ENCODE results near the gene CHMP4B. TPM values are rescaled to one million over a fixed set of nuclear protein-coding genes. Genes with fewer than 3 reads are reported as not detected.

The CHMP4B gene
- total RNA-seq, 1 experiment from 2014 or later: 203 TPM

DNA sequence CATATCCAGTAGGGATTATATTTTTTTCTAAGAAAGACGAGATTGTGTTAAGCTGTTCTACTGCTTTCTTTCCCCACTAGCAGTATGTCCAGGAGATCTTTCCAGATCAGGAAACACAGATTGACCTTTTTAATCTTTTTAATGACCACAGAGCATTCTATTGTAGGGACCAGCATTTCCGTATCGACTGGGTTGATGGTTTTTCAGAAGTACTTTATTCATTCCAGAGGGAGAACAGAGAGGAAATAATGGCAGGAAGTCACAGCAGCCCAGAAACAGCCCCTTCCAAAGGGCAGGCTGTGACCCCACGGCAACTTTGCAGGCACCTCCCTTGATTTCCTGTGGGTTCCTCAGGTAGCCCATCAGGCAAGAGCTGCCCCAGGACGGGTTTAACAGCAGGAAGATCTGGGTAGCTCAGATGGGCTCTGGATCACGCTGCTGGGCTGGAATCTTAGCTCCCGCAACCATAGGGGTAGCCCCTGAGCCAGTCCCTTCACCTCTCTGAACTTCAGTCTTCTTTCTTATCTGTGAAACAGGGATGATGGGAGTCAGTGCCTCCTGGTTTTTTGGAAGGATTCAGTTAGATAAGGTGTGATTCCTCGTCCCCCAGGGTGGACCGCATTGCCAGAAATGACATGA, 23.8 kb upstream of the CHMP4B start:
- ChIA-PET POLR2A (interaction anchor here (0.6 to 0.7 kb wide), 2 partner anchors 97 to 325 kb away, joined by 3 read pairs; partner anchors contain the start of gene EIF2S2), CTCF (no interaction called here)
- Histone ChIP-seq H3K9me3 (0 out of 2 replicates have a peak, but pooled peaks cover 7% of the 10 kb centered on the region), H3K27me3 (replicated peaks; ENCODE audit: control insufficient read depth, insufficient read depth, low read length) (no peaks in the 10 kb centered on the region), H3K4me1 (no peaks in the 10 kb centered on the region), H3K36me3 (ENCODE audit: control insufficient read depth, insufficient read depth, low read length) (no peaks in the 10 kb centered on the region), H3K4me3 (ENCODE audit: low read depth, low read length) (no peak overlapping the region)
- H3K27ac Mint-ChIP-seq (ENCODE audit: unreplicated experiment): no peak overlapping the region
- H3K27me3 Mint-ChIP-seq (ENCODE audit: insufficient read depth, unreplicated experiment): no peaks in the 10 kb centered on the region
- BruUV-seq (replicated peaks): no TSS peak
- H3K36me3 Mint-ChIP-seq (ENCODE audit: insufficient read depth, unreplicated experiment): no peaks in the 10 kb centered on the region
- TF ChIP-seq, protein P1, sequence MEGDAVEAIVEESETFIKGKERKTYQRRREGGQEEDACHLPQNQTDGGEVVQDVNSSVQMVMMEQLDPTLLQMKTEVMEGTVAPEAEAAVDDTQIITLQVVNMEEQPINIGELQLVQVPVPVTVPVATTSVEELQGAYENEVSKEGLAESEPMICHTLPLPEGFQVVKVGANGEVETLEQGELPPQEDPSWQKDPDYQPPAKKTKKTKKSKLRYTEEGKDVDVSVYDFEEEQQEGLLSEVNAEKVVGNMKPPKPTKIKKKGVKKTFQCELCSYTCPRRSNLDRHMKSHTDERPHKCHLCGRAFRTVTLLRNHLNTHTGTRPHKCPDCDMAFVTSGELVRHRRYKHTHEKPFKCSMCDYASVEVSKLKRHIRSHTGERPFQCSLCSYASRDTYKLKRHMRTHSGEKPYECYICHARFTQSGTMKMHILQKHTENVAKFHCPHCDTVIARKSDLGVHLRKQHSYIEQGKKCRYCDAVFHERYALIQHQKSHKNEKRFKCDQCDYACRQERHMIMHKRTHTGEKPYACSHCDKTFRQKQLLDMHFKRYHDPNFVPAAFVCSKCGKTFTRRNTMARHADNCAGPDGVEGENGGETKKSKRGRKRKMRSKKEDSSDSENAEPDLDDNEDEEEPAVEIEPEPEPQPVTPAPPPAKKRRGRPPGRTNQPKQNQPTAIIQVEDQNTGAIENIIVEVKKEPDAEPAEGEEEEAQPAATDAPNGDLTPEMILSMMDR (IDR thresholded peaks at IDR 0.05; ENCODE audit: insufficient read depth in 1 of 2, low read depth in 1 of 2, low read length in 1 of 2, severe bottlenecking in 1 of 2, unreplicated experiment in 1 of 2): no peak
- no peaks in the 10 kb centered on the region for H3K9me3 Mint-ChIP-seq (ENCODE audit: unreplicated experiment)
- H3K4me3 Mint-ChIP-seq (ENCODE audit: unreplicated experiment): no peak overlapping the region
- intact Hi-C loops (cut with micrococcal nuclease; ENCODE audit: unreplicated experiment): no loop called here
- no peak for DNase-seq
- H3K4me1 Mint-ChIP-seq (ENCODE audit: low read depth, unreplicated experiment): no peaks in the 10 kb centered on the region

DNA sequence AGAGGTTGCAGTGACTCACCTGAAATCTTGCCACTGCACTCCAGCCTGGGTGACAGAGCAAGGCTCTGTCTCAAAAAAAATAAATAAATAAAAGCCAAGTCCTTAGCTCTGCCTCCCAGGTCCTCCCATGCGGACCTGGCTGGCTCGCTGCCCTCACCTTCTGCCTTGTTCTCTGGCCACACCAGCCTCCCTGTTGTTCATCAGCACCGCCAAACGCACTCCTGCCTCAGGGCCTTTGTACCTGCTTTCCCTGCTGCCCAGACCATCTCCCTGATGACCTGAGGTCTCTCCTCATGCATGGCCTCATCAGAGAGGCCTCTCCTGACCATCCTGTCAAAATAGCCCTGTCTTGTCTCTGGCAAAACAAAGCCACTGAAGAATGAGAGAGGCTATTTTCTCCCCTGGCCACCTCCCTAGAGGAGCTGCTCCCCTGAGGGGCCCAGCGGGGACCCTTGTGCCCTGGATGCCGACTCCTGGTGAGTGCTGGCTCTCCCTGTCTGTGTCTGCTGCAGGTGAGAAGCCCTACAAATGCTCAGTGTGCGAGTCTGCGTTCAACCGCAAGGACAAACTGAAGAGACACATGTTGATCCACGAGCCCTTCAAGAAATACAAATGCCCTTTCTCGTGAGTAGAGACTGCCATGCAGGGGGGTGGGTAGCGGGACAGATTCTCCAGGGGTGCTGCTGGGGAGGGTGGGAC, 22.6 kb upstream of the CHMP4B start:
- TF ChIP-seq, protein P1 (IDR thresholded peaks at IDR 0.05; ENCODE audit: insufficient read depth in 1 of 2, low read depth in 1 of 2, low read length in 1 of 2, severe bottlenecking in 1 of 2, unreplicated experiment in 1 of 2): no peak
- Mint-ChIP-seq H3K36me3 (ENCODE audit: insufficient read depth, unreplicated experiment) (no peaks in the 10 kb centered on the region), H3K4me3 (ENCODE audit: unreplicated experiment) (no peak overlapping the region), H3K27me3 (ENCODE audit: insufficient read depth, unreplicated experiment) (no peaks in the 10 kb centered on the region), H3K27ac (ENCODE audit: unreplicated experiment) (no peak overlapping the region), H3K9me3 (ENCODE audit: unreplicated experiment) (no peaks in the 10 kb centered on the region), H3K4me1 (ENCODE audit: low read depth, unreplicated experiment) (no peaks in the 10 kb centered on the region)
- Histone ChIP-seq H3K9me3 (0 out of 2 replicates have a peak, but pooled peaks cover 7% of the 10 kb centered on the region), H3K36me3 (ENCODE audit: control insufficient read depth, insufficient read depth, low read length) (no peaks in the 10 kb centered on the region), H3K4me1 (no peaks in the 10 kb centered on the region), H3K27me3 (replicated peaks; ENCODE audit: control insufficient read depth, insufficient read depth, low read length) (no peaks in the 10 kb centered on the region), H3K4me3 (ENCODE audit: low read depth, low read length) (no peak overlapping the region)
- ChIA-PET POLR2A (no interaction called here), CTCF (no interaction called here)
- DNase-seq: no peak
- intact Hi-C loops (cut with micrococcal nuclease; ENCODE audit: unreplicated experiment): no loop called here
- no TSS peak for BruUV-seq (replicated peaks)

DNA sequence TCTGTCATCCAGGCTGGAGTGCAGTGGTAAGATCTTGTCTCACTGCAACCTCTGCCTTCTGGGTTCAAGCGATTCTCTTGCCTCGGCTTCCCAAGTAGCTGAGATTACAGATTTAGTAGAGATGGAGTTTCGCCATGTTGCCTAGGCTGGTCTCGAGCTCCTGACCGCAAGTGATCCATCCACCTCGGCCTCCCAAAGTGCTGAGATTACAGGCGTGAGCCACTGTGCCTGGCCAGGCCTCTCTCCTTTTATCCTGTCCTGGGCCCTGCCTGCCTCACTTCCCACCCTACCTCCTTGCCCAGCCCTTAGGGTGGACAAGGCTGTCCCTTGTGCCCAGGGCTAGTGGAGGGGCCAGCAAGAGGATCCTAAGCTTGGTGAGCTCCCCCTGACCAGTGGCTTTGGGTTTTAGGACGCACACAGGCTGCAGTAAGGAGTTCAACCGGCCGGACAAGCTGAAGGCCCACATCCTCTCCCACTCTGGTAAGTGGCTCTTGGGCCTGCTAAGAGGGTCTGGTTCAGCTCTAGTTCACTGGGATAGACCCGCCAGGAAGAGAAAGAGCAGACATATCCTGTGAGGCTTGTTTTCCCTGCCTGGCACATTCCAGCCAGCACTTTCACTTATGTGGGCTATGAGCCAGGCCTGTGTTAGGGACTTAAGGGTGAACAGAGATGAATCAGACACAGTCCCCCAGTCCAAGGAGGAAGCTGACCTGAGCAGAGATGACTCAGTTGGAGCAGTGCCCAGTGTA, 21.9 kb upstream of the CHMP4B start:
- Mint-ChIP-seq H3K4me1 (ENCODE audit: low read depth, unreplicated experiment) (no peaks in the 10 kb centered on the region), H3K27me3 (ENCODE audit: insufficient read depth, unreplicated experiment) (no peaks in the 10 kb centered on the region), H3K27ac (ENCODE audit: unreplicated experiment) (no peak overlapping the region), H3K4me3 (ENCODE audit: unreplicated experiment) (no peak overlapping the region), H3K36me3 (ENCODE audit: insufficient read depth, unreplicated experiment) (no peaks in the 10 kb centered on the region), H3K9me3 (ENCODE audit: unreplicated experiment) (no peaks in the 10 kb centered on the region)
- H3K27me3 ChIP-seq (replicated peaks; ENCODE audit: control insufficient read depth, insufficient read depth, low read length): no peaks in the 10 kb centered on the region
- no peaks in the 10 kb centered on the region for H3K36me3 ChIP-seq (ENCODE audit: control insufficient read depth, insufficient read depth, low read length)
- intact Hi-C loops (cut with micrococcal nuclease; ENCODE audit: unreplicated experiment): no loop called here
- TF ChIP-seq, protein P1 (IDR thresholded peaks at IDR 0.05; ENCODE audit: insufficient read depth in 1 of 2, low read depth in 1 of 2, low read length in 1 of 2, severe bottlenecking in 1 of 2, unreplicated experiment in 1 of 2): no peak
- BruUV-seq (replicated peaks): no TSS peak
- 0 out of 2 replicates have a peak, but pooled peaks cover 7% of the 10 kb centered on the region for H3K9me3 ChIP-seq
- ChIA-PET CTCF (no interaction called here), POLR2A (no interaction called here)
- DNase-seq: peak in 1 of 2 experiments; percentile 63
- H3K4me3 ChIP-seq (ENCODE audit: low read depth, low read length): no peak overlapping the region
- no peaks in the 10 kb centered on the region for H3K4me1 ChIP-seq

Measured in Caco-2 (cell line).